HUES48 (cell line): Measurements from ENCODE around the gene KLHL30.

Experiments
- H3K27ac ChIP-seq: one replicate; pipeline ENCODE4 v1.7.0; 2013; ENCODE audit warnings: low read depth, low read length, inconsistent platforms
- H3K27me3 ChIP-seq: 2 replicates; pipeline ENCODE4 v1.6.1; 2013; ENCODE audit warnings: mild to moderate bottlenecking, low read length; ENCODE audit not compliant: control insufficient read depth, insufficient read depth
- H3K36me3 ChIP-seq: 2 replicates; pipeline ENCODE4 v1.6.1; 2013; ENCODE audit warnings: low read length; ENCODE audit not compliant: control insufficient read depth, insufficient read depth
- H3K4me1 ChIP-seq: 2 replicates; pipeline ENCODE4 v1.6.1; 2013; ENCODE audit warnings: mild to moderate bottlenecking, low read length; ENCODE audit not compliant: control insufficient read depth, insufficient read depth
- H3K4me3 ChIP-seq: 2 replicates; pipeline ENCODE4 v1.5.1; 2013; ENCODE audit warnings: mild to moderate bottlenecking, low read depth, low read length
- H3K9ac ChIP-seq: 2 replicates; pipeline ENCODE4 v1.6.1; 2013; ENCODE audit warnings: mild to moderate bottlenecking, low read depth, low read length, moderate library complexity
- H3K9me3 ChIP-seq: 2 replicates; pipeline ENCODE4 v1.6.1; 2013; ENCODE audit warnings: low read length; ENCODE audit not compliant: control insufficient read depth, insufficient read depth

The KLHL30 gene

DNA sequence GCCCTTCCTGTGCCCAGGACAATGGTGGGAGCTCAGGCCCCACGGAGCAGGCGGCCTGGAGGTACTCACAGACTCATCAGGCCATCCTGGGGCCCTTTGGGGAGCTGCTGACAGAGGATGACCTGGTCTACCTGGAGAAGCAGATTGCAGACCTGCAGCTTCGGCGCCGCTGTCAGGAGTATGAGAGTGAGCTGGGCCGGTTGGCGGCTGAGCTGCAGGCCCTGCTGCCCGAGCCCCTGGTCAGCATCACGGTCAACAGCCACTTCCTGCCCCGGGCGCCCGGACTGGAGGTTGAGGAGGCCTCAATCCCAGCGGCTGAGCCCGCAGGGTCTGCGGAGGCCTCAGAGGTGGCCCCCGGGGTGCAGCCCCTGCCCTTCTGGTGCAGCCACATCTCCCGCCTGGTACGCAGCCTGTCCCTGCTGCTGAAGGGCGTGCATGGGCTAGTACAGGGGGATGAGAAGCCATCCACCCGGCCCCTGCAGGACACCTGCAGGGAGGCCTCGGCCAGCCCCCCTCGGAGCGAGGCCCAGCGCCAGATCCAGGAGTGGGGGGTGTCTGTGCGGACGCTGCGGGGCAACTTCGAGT, 8.3 kb upstream of the KLHL30 start:
- Histone ChIP-seq H3K4me3 (no peak overlapping the region), H3K36me3 (no peaks in the 10 kb centered on the region), H3K4me1 (no peaks in the 10 kb centered on the region), H3K9ac (no peak overlapping the region), H3K27me3 (no peaks in the 10 kb centered on the region), H3K9me3 (no peaks in the 10 kb centered on the region), H3K27ac (no peak overlapping the region)

DNA sequence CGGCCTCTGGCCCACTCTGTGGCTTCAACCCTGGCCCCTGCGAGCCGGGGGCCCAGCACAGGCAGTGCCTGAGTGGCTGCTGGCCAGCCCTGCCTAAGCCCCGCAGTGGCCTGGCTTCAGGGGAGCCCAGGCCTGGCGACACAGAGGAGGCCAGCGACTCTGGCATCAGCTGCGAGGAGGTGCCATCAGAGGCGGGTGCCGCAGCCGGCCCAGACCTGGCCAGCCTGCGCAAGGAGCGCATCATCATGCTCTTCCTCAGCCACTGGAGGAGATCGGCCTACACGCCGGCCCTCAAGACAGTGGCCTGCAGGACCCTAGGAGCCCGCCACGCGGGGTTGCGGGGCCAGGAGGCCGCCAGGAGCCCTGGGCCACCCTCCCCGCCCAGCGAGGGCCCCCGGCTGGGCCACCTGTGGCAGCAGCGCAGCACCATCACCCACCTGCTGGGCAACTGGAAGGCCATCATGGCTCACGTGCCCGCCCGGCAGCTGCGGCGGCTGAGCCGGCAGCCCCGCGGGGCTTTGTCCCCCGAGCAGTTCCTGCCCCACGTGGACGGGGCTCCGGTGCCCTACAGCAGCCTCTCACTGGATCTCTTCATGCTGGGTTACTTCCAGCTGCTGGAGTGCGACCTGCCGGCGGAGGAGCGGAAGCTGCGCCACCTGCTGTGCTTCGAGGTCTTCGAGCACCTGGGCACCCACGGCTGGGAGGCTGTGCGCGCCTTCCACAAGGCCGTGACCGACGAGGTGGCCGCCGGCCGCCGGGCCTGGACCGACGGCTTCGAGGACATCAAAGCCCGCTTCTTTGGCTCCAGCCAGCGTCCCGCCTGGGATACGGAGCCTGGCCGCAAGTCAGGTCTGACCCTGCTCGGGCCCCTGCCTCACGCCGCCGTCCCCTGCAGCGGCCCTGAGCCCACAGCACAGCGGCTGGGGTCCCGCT, 7.5 kb upstream of the KLHL30 start:
- Histone ChIP-seq H3K36me3 (no peaks in the 10 kb centered on the region), H3K4me1 (no peaks in the 10 kb centered on the region), H3K9me3 (no peaks in the 10 kb centered on the region), H3K27me3 (no peaks in the 10 kb centered on the region), H3K4me3 (no peak overlapping the region), H3K27ac (no peak overlapping the region), H3K9ac (no peak overlapping the region)

DNA sequence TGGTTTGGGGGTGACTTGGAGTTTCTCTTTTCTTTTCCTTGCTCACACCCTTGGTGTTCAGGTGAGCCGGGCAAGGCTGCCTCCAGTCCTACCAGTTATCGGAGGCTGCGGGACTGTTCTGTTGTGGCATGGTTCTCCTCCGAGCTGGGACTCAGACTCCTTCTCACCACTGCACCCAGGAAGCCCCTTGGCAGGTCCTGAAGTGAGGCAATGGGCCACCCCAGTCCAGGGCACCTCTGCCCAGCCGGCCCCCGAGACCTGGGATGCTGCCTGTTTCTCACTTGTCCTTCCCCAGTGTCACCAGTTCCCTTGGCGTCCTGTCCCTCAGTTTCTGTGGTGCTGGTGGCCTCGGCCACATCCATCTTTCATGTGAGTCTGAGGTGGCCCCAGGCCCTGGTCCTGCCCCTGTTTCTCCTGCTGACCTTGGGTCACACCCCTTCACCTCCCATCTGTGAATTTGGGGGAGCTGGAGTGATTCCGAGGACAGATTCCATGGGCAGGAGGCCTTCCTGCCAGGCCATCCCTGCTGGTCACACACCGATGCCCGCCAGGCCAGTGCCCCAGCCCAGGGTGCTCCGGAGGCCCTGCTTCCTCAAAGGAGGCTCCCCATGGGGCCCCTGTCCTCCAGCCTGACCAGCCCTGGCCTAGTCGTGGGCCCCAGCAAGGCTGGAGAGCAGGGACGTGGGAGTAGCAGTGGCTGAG, 6.6 kb upstream of the KLHL30 start:
- Histone ChIP-seq H3K27ac (no peak overlapping the region), H3K36me3 (no peaks in the 10 kb centered on the region), H3K27me3 (no peaks in the 10 kb centered on the region), H3K4me1 (no peaks in the 10 kb centered on the region), H3K9ac (no peak overlapping the region), H3K9me3 (no peaks in the 10 kb centered on the region), H3K4me3 (no peak overlapping the region)

DNA sequence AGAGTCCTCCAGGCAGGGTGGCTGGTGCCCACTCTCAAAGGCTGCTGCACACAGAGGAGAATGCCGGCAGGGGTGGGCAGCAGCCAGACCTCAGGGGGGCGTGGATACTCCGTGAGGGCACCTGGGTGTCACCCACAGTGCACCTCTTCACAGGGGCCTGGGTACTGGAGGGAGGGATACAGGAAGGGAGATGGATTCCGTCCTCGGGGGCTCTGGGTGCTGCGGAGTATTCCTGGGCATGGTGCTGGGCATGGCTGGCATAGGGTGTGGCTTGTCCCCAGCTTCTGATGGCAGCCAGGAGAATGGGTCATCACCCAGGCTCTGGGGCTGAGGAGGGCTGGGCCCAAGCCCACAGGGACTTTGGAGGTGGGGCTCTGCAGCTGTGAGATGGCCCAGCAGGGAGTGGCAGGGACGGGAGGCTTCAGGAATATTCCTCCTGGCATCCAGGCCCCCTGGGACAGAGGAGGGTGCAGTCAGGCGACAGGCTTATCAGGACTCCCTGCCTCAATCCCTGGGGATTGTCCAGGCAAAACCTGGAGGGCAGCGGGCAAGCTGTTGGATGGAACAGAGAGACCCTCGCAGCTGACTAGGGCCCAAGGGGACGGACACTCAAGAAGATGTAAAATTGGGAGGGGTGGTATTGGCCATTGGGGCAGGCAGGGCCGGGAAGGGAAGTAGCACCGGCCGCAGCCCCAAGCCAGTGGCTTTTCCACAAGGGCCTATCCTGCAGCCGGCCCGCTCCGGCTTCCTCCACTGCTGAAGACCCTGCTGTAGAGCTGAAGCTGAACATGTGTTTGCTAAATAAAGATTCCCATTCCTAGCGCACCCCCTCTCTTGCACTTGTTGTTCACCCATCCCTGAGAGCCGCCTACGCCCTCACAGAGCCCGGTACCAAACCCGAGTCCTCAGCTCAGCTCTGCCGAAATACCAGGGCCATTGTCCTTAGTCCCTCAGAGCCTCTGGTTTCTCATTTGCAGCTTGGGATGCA, 5.7 kb upstream of the KLHL30 start:
- Histone ChIP-seq H3K4me1 (no peaks in the 10 kb centered on the region), H3K36me3 (no peaks in the 10 kb centered on the region), H3K9ac (no peak overlapping the region), H3K27me3 (no peaks in the 10 kb centered on the region), H3K4me3 (no peak overlapping the region), H3K27ac (no peak overlapping the region), H3K9me3 (no peaks in the 10 kb centered on the region)

DNA sequence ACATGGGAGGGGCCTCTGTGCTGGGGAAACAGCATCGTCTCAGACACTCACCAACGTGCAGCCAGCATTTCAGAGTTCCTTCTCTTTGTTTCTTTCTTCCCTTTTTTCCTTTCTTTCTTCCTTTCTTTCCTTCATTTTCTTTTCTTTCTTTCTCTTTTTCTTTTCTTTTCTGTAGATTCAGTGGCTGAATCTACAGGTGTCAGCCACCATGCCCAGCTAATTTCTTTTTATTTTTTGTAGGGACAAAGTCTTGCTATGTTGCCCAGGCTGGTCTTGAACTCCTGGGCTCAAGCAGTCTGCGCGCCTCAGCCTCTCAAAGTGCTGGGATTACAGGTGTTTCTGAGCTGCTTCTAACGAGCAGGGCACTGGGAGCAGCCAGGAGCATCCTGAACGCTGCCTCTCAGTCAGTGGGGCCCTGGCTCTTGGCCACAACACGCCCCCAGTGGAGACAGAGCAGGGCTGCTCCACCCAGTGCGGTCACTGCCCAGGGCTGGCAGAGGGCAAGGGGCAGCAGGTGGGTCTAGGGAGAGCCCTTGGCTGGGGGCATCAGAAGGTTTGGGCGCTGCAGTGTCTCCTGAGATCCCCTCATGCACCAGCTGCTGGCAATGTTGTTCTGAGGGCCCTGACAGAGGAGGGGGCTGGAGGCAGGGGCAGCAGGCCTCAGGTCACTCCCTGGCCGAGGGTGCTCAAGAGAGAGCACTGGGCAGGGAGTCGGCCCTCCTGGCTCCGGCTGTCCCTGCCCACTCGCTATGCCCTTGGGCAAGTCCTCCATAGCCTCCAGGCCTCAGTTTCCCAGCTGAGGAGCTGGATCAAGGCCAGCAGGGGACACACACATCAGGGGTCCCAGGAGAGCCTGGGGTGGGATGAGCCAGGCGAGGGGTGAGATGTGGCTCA, 4.7 kb upstream of the KLHL30 start:
- Histone ChIP-seq H3K4me1 (no peaks in the 10 kb centered on the region), H3K9me3 (no peaks in the 10 kb centered on the region), H3K9ac (no peak overlapping the region), H3K27ac (no peak overlapping the region), H3K27me3 (no peaks in the 10 kb centered on the region), H3K4me3 (no peak overlapping the region), H3K36me3 (no peaks in the 10 kb centered on the region)

DNA sequence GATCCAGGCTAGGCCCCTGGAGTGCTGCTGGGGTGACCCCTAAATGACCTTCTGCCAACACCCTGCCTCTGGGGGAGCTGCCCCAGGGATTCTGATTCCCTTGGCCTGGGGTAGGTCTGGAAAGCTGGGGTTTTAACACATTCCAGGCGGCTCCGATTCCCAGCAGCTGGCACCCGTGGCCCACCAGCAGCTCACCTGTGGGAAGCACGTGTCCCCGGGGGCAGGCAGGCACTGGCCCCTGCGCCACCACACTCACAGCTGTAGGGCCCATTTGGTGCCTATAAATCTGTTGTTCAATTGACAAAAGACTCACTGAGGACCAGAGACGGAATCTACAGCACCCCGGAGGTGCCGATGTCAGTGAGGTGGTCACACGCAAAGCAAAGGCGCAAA, 4.1 kb upstream of the KLHL30 start:
- H3K36me3 ChIP-seq: no peaks in the 10 kb centered on the region
- H3K27me3 ChIP-seq: no peaks in the 10 kb centered on the region
- H3K9me3 ChIP-seq: no peaks in the 10 kb centered on the region
- no peak overlapping the region for H3K9ac ChIP-seq
- no peak overlapping the region for H3K4me3 ChIP-seq
- no peaks in the 10 kb centered on the region for H3K4me1 ChIP-seq
- no peak overlapping the region for H3K27ac ChIP-seq

DNA sequence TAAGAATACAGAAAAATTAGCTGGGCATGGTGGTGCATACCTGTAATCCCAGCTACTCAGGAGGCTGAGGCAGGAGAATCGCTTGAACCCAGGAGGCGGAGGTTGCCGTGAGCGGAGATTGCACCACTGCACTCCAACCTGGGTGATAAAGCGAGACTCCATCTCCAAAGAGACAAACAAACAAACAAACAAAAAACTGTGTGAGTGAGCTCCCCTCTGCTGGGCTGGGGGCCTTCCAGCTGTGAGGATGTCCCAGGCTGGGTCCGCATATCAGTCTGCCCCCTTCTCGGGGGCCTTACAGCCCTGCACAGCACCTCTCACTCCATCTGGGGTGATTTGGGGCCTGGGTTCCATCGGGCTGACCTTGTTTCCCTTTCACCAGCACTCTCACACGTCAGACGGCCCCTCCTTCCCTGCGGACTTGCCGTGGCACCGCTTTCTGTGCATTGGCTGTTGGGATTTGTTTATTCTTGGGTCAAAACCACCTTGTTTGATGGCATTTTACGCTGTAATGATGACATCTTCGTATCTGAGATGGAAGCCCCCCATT, 2.8 kb upstream of the KLHL30 start:
- Histone ChIP-seq H3K27ac (no peak overlapping the region), H3K9me3 (no peaks in the 10 kb centered on the region), H3K27me3 (no peaks in the 10 kb centered on the region), H3K36me3 (no peaks in the 10 kb centered on the region), H3K4me3 (no peak overlapping the region), H3K9ac (no peak overlapping the region), H3K4me1 (no peaks in the 10 kb centered on the region)

DNA sequence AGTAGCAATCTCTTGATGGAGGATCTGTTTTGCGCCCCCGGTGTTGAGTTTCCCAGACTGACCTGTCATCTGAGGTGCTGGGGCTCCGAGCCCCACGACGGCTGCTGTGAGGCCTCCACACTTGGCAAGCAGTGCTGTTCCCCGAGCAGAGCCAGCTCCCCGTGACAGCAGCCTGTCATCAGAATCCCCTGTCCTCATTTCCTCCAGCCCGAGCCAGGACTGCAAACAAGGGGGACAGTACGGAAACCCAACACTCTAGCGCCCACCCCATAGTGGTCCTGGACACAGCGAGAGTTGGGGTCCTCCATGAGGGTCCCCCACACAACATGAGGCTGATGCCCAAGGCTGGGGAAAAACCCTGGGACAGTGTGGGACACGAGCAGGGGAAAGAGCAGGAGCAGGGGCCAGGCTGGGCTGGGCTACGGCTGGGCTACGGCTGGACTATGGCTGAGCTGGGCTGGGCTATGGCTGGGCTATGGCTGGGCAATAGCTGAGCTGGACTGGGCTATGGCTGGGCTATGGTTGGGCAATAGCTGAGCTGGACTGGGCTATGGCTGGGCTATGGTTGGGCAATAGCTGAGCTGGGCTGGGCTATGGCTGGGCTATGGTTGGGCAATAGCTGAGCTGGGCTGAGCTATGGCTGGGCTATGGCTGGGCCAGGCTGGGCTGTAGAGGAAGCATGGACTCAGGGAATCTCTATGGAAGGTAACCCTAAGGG, 1.5 kb upstream of the KLHL30 start:
- Histone ChIP-seq H3K36me3 (no peaks in the 10 kb centered on the region), H3K27me3 (no peaks in the 10 kb centered on the region), H3K9me3 (no peaks in the 10 kb centered on the region), H3K9ac (no peak overlapping the region), H3K4me1 (no peaks in the 10 kb centered on the region), H3K4me3 (no peak overlapping the region), H3K27ac (no peak overlapping the region)

DNA sequence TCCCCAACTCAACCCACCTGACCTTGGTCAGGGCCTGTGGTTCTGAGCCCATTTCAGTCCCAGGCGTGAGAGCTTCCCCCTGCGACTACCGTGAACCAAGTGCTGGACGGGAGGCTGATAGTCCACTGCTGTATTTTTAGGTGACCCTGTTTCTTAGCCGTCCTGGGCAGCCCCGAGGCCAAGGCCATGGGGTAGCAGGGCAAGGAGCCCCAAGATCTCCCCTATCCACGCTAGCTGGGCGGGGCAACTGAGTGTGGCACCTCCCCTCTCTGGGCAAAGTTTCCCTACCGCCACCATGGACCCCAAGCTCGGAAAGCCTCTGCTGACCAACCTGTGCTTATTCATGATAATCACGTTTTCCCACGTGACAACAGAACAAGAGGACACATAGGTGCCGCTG, 583 bp upstream of the KLHL30 start:
- H3K4me1 ChIP-seq: no peaks in the 10 kb centered on the region
- no peak overlapping the region for H3K27ac ChIP-seq

More for the DNA sequence above, 583 bp upstream of the KLHL30 start:
- Histone ChIP-seq H3K36me3 (no peaks in the 10 kb centered on the region), H3K27me3 (no peaks in the 10 kb centered on the region), H3K9ac (no peak overlapping the region), H3K4me3 (no peak overlapping the region), H3K9me3 (no peaks in the 10 kb centered on the region)
